HG02884 (cell line): ENCODE data around the gene HYAL2.
"Not testable (repeated sequence)": the region's sequence is repeated elsewhere in the genome, so short reads cannot be mapped to it uniquely, and the experiment has no call there.

Source experiments
- ATAC-seq: cut with Tn5 transposase; IDR thresholded peaks from one replicate; pipeline ENCODE4 v1.9.1; 2021; ENCODE audit warnings: mild to moderate bottlenecking, moderate library complexity; ENCODE audit not compliant: unreplicated experiment

Gene HYAL2

GRCh38 chr3:50294089-50294488 lies 28.5 kb downstream of the HYAL2 start:
- no peak for ATAC-seq

DNA sequence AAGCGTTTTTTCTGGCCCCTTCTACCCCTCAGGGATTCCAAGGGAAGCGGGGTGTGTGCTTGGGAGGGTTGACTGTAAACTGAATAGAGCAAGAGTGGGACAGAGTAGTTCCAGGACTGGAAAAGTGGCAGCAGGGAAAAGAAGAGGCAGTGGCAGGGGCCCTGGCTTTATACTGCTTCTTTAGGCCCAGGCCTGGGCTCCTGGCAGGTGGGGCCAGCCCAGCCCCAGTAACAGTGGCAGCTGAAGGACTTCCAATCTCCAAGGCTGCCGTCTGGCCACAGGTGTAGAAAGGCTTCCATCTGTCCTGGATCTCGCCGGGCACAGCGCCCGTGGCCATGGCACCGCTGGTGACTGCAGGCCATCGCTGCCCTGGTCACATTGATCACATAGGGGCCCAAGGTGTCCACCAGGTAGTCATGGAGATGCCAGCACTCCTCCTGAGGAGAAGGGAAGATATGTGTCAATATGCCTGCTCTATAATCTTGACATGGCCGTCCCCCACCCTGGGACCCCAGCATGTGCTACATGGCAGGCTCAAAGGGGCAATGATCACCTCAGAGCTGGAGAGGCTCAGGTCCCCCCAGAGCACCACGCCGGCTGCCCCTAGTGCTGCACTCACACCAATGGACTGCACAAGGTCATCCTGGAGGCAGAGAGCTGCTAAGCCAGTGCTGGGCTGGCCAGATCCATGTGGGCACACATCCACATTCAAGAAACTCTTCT lies 29.3 kb downstream of the HYAL2 start:
- ATAC-seq: no peak

GRCh38 chr3:50292159-50293078 lies 30.1 kb downstream of the HYAL2 start, which contains the start of gene IFRD2:
Gene IFRD2 (minus strand): TSS chr3:50292429. CDS start chr3:50292274, 155 bp downstream.
- ATAC-seq: peak; percentile 95

DNA sequence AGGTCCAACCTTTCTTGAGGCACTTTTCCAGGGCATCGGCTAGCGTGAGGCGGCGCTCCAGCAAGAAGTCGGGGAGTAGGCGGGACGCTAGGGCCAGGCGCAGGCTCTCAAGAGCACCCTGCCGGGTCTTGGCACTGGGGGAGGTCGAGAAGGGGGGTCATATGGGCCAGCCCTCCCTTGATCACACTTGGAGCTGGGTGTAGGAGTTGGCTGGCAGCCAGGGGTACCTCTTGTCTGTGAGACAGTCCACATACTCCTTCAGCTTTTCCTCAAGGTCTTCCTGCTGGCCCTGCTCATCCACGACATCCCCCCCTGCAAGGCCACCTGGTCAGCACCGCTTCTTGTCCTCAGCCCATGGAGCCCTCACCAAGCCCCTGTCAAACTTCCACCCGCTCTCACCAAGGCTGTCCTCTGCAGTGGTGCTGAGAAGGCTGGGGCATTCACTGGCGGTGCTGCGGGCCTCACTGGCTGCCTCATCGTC lies 32.3 kb downstream of the HYAL2 start:
- ATAC-seq: no peak

DNA sequence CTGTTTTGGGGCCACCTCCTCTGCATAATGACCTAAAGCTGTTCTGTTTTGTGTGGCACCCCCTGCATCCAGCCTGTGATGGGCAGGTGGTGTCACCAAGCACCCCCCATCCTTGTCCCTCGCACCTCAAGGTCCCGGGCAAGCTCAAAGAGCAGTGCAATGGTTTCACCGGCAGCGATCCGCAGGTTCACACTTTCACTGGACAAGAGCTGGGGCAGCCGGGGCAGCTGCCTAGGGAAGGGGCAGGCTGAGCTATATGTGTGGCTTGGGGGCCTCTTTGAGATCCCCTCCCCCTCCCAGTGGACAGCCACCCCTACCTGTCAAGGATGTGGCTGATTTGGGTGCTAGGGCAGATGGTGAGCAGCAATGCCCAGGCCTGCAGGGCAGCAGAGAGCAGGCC lies 33.4 kb downstream of the HYAL2 start:
- ATAC-seq: no peak

- ATAC-seq: no peak
These were observed 34.0 kb downstream of the HYAL2 start for GRCh38 chr3:50288387-50289007.

DNA sequence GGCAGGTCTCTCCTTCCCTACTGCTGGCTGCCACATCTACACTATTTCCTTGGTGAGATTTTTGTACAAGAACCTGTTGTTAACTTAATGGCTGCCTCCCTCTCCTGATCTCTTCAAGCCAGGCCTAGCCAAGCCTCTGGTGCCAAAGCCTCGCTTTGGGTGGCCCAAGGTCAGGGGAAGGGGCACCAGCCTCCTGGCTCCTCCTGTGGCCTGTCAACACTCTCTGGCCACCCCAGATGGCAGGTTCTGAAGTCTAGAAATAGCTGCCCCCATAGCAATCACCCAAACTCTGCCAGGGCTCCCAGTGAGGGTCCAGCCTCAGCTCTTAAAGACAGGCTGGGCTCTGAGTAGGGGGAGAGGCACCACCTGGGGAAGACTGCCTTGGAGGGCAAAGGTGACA lies 35.3 kb downstream of the HYAL2 start:
- no peak for ATAC-seq

DNA sequence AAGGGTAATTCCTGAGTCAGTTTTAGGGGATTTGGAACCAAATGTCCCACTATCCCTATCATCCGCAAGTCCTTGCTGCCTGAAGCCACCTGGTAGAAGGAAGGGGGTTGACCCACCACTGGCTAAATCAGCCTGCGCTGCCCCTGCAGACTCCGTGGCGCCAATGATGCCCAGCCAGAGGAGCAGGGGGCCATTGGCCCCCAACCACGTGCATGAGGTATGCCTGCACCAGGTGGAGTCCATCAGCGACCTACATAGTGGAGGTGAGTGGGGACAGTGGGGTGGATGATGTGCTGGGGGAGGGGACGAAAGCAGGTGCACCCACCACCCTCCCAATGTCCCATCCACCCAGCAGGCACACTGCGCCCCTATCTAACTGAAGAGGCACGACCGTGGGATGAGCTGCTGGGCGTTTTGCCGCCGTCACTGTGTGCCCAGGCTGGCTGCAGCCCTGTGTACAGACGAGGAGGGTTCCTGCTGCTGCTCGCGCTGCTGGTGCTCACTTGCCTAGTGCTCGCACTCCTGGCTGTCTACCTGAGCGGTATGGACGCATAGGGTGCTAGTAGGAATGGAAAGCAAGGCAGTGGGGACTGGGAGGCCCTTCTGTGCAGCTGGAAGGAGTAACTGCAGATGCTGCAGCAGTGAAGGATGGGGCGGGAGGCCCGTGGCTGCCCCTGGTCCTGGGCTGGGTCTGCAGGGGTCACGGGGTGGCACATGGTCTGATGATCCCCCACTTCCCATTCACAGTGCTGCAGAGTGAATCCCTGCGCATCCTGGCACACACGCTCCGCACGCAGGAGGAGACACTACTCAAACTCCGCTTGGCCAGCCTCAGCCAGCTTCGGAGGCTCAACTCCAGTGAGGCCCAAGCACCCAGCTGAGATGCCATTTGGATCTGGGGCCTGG lies 36.0 kb downstream of the HYAL2 start:
- no peak for ATAC-seq

- ATAC-seq: not testable (repeated sequence)
These were observed 38.4 kb downstream of the HYAL2 start for GRCh38 chr3:50284121-50284520.

DNA sequence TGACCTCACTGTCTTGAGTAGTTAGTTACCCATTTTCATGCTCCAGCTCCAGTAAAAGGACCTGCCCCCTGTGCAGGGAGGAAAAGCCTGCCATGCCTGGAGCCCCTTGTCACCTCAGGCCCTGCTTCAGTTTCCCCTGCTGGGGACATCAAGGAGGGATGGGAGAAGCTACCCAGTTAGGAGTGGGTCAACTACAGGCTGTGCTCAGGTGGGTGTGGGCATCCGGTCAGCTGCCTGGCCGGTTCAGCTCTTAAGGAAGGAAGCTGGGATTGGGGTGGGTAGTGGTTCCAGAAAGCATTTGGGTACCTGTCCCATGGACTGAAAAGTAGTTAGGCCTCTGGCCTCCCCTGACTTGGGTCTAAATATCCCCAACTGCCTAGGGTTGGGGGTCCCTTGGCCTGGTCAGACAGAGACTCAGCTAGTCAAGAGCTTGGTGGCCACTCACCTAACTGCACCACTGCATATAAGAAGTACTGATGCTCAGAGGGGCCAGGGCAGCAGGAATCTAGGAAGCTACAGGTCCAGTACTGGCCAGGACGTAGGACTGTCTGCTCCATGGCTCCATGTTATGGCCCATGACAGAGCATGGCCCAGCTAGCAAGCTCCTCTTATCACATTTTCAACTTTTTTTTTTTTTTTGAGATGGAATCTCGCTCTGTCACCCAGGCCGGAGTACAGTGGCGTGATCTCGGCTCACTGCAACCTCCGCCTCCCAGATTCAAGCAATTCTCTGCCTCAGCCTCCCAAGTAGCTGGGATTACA lies 43.1 kb downstream of the HYAL2 start:
- no peak for ATAC-seq

- no peak for ATAC-seq
These were observed 43.7 kb downstream of the HYAL2 start, which contains the start of gene LSMEM2 for GRCh38 chr3:50278880-50279224. Gene LSMEM2 (plus strand): TSS chr3:50279087. CDS start chr3:50279114, 27 bp downstream.

- no peak for ATAC-seq
These were observed 44.2 kb downstream of the HYAL2 start for GRCh38 chr3:50278123-50278879.

DNA sequence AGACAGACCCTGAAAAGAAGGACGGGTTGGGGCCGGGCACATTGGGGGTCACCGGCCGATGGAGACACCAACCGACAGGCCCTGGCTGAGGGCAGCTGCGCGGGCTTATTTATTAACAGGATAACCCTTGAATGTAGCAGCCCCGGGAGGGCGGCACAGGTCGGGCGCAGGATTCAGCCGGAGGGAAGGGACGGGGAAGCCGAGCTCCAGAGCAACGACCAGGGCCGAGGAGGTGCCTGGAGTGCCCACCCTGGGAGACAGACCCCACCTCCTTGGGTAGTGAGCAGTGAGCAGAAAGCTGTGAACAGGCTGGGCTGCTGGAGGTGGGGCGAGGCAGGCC lies 45.8 kb downstream of the HYAL2 start:
- ATAC-seq: no peak

DNA sequence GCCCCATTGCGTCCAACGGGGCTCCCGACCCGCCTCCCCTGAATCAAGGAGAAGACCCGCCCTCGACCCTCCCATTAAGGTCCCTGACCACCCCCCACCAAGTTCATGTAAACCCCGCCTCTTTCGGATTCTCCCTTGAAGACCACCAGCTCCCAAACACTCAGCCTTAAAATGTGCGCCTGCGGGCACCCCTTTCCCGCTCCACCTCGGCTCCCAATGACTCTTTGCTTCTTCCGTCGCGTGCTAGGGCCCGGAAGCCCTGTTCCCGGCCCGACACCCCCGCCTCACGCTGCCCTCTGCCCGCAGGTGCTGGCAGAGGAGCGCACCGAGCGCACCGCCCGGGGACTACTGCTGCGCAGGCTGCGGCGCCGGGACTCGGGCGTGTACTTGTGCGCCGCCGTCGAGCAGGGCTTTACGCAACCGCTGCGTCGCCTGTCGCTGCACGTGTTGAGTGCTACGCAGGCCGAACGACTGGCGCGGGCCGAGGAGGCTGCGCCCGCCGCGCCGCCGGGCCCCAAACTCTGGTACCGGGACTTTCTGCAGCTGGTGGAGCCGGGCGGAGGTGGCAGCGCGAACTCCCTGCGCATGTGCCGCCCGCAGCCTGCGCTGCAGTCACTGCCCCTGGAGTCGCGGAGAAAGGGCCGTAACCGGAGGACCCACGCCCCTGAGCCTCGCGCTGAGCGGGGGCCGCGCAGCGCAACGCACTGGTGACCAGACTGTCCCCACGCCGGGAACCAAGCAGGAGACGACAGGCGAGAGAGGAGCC lies 46.4 kb downstream of the HYAL2 start:
- no peak for ATAC-seq

DNA sequence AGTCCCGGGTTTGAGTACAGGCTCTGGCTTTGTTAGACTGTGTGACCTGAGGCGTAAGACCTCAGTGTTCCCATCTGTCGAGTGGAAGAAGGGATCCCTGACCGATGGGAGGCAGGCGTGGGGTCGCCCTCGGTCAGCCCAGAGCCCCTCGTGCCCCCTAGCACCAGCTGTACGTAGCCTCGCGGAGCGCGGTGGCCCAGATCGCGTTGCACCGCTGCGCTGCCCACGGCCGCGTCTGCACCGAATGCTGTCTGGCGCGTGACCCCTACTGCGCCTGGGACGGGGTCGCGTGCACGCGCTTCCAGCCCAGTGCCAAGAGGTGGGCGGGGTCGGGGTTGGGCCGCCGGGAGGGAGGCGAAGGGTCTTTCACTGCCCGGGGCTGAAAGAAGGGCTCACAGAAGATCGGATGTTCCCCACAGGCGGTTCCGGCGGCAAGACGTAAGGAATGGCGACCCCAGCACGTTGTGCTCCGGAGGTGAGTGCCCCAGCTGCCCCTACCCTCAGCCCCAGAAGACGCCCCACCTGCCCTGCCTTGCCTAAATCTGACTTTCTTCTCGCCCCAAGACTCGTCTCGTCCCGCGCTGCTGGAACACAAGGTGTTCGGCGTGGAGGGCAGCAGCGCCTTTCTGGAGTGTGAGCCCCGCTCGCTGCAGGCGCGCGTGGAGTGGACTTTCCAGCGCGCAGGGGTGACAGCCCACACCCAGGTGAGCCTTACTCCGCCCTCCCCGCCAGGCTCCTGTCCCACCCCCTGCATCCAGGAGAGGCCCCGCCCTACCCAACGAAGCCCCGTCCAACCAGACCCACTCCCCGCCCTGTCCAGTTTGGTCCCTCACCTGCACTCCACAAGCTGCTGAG lies 47.2 kb downstream of the HYAL2 start:
- no peak for ATAC-seq

- no peak for ATAC-seq
These were observed 48.0 kb downstream of the HYAL2 start for GRCh38 chr3:50274371-50275104.

DNA sequence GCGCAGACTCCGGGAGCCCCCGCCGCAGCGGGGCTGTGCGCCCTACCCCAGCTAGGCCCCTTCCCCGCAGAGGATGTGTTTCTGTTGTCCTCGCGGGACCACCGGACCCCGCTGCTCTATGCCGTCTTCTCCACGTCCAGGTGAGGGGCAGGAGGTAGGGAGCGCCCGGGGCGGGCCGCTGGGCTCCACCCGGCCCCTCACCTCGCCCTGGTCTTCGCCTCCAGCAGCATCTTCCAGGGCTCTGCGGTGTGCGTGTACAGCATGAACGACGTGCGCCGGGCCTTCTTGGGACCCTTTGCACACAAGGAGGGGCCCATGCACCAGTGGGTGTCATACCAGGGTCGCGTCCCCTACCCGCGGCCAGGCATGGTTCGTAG lies 48.9 kb downstream of the HYAL2 start:
- no peak for ATAC-seq
